HUES48 (cell line): ENCODE results near the gene GAREM1.
"Not testable (repeated sequence)": the region's sequence is repeated elsewhere in the genome, so short reads cannot be mapped to it uniquely, and the experiment has no call there.

Source experiments
- H3K27ac ChIP-seq: one replicate; pipeline ENCODE4 v1.7.0; 2013; ENCODE audit warnings: low read depth, low read length, inconsistent platforms
- H3K27me3 ChIP-seq: 2 replicates; pipeline ENCODE4 v1.6.1; 2013; ENCODE audit warnings: mild to moderate bottlenecking, low read length; ENCODE audit not compliant: control insufficient read depth, insufficient read depth
- H3K36me3 ChIP-seq: 2 replicates; pipeline ENCODE4 v1.6.1; 2013; ENCODE audit warnings: low read length; ENCODE audit not compliant: control insufficient read depth, insufficient read depth
- H3K4me1 ChIP-seq: 2 replicates; pipeline ENCODE4 v1.6.1; 2013; ENCODE audit warnings: mild to moderate bottlenecking, low read length; ENCODE audit not compliant: control insufficient read depth, insufficient read depth
- H3K4me3 ChIP-seq: 2 replicates; pipeline ENCODE4 v1.5.1; 2013; ENCODE audit warnings: mild to moderate bottlenecking, low read depth, low read length
- H3K9ac ChIP-seq: 2 replicates; pipeline ENCODE4 v1.6.1; 2013; ENCODE audit warnings: mild to moderate bottlenecking, low read depth, low read length, moderate library complexity
- H3K9me3 ChIP-seq: 2 replicates; pipeline ENCODE4 v1.6.1; 2013; ENCODE audit warnings: low read length; ENCODE audit not compliant: control insufficient read depth, insufficient read depth

The GAREM1 gene

DNA sequence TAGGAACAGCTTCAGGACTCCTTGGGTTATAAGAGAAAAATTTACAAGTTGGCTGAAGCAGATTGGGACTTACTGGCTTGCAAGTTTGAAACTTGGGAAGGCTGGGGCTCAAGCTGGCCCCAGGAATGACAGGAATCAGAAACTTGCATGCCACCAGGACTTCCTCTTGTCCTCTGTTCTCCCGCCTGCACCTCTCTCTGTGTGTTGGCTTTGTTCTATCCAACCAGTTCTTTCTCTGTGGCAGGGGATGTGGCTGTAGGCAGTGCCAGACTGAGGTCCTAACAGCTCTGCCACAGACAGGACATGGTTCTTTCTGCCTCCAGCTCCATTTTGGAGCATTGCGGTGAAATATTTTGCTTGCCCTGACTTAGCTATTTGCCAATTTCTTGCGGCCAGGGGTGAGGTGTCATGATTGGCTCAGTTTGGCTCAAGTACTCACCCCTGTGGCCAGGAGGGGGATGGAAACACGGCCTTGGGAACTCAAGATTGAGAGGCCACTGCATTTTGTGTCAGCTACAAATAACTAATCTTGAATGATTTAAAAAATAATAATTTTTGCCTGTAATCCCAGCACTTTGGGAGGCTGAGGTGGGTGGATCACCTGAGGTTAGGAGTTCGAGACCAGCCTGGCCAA lies 231.9 kb downstream of the GAREM1 start:
- Histone ChIP-seq H3K9me3 (peaks cover 5% of the 10 kb centered on the region; the same call in 1 of the 2 replicates), H3K36me3 (no peaks in the 10 kb centered on the region), H3K4me3 (no peak overlapping the region), H3K4me1 (peaks cover 28% of the 10 kb centered on the region), H3K27me3 (no peaks in the 10 kb centered on the region), H3K27ac (no peak overlapping the region), H3K9ac (no peak overlapping the region)

DNA sequence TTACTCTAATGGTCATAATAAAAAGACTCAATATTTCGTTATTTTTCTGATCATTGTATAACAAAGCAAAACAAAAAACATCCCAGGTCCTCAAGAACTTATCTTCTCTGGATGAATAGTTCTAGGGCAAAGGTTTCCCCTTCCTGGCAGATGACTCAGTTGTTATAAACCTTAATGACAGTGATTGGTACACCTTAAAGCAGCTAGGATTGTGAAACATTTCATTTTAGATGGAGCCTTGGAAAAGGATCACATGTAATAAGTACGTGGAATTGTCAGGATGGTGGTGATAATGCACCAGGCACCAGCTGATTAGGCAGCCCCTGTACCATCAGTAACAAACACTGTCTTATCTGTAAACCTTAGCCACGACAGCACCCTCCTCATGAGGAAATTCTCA lies 233.6 kb downstream of the GAREM1 start:
- Histone ChIP-seq H3K4me1 (peaks cover 22% of the 10 kb centered on the region), H3K27ac (no peak overlapping the region), H3K9me3 (peaks cover 5% of the 10 kb centered on the region; the same call in 1 of the 2 replicates), H3K9ac (no peak overlapping the region), H3K4me3 (no peak overlapping the region), H3K36me3 (no peaks in the 10 kb centered on the region), H3K27me3 (no peaks in the 10 kb centered on the region)

DNA sequence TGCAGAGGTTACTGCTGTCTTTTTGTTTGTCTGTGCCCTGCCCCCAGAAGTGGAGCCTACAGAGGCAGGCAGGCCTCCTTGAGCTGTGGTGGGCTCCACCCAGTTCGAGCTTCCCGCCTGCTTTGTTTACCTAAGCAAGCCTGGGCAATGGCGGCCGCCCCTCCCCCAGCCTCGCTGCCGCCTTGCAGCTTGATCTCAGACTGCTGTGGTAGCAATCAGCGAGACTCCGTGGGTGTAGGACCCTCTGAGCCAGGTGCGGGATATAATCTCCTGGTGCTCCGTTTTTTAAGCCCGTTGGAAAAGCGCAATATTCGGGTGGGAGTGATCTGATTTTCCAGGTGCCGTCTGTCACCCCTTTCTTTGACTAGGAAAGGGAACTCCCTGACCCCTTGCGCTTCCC lies 237.3 kb downstream of the GAREM1 start:
- H3K9me3 ChIP-seq, H3K4me1 ChIP-seq, H3K36me3 ChIP-seq, H3K27ac ChIP-seq, H3K9ac ChIP-seq, H3K27me3 ChIP-seq, H3K4me3 ChIP-seq: not testable (repeated sequence)

DNA sequence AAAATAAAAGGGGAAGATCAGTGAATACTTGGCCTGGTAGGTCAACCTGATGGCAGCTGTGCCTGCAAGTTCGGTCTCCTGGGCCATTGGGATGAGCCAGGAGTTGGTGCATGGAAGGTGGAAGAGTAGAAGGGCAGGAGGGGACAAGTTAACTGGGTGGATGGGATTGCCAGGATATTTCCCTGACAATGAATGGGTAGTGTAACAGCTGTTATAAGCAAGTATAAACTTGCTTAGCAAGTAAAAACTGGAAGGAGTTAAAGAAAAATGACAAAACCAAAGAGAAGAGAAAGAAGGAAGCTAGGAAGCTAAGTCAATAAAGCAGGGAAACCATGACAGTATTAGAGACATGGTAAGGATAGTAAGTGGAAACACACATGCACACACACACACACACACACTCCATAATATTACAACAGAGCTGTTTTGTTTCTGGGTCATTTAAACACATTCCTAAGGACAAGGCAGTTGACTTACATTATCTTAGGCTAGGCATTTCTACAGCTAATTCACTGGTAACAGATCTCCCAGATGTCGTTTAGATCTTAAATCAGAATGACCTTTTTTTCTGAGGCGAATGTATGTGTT lies 251.2 kb downstream of the GAREM1 start:
- no peak overlapping the region for H3K4me3 ChIP-seq
- H3K27me3 ChIP-seq, result no peaks in the 10 kb centered on the region
- H3K36me3 ChIP-seq, result no peaks in the 10 kb centered on the region
- H3K4me1 ChIP-seq, result no peaks in the 10 kb centered on the region
- no peak overlapping the region for H3K9ac ChIP-seq
- H3K27ac ChIP-seq, result no peak overlapping the region
- no peaks in the 10 kb centered on the region for H3K9me3 ChIP-seq

DNA sequence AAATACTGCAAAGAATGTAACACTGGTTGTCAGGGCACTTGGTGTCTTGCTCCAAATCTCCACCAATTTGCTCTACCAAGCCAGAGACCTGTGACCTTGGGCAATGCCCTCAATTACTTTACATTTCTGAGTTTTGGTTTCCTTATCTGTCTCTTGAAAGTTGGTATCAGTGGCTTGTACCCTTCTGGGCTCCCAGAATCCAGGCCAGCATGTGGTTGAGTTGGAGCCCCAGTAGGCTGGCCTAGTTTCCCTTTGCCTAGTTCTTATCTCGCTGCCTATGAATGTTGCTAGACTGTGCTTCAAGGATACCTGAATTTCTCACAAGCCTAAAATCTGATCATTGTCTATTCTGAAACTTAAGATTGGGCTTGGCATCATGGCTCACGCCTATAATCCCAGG lies 254.3 kb downstream of the GAREM1 start:
- H3K27ac ChIP-seq, result no peak overlapping the region
- H3K27me3 ChIP-seq, result no peaks in the 10 kb centered on the region
- no peak overlapping the region for H3K4me3 ChIP-seq
- no peak overlapping the region for H3K9ac ChIP-seq
- H3K4me1 ChIP-seq, result no peaks in the 10 kb centered on the region
- H3K9me3 ChIP-seq, result no peaks in the 10 kb centered on the region
- H3K36me3 ChIP-seq, result no peaks in the 10 kb centered on the region

DNA sequence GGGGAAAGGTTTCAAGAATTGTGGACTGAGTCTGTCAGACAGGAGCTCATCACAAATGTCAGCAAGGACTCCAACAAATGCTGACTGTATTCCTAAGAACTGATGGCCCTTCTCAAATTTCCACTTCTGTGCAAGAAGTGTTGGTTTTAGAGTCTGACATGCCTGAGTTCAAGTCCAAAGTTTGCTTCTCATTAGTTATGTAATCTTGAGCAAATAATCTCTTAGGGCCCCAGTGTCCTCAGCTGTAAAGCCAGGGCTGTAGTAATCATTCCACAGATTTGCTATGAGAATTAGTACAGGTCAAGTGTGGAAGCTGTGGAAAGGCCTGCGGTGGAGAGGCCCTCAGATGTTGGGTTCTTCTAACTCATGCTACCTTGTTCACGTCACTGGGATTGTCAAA lies 257.0 kb downstream of the GAREM1 start:
- no peak overlapping the region for H3K9ac ChIP-seq
- no peaks in the 10 kb centered on the region for H3K4me1 ChIP-seq
- no peak overlapping the region for H3K4me3 ChIP-seq
- no peak overlapping the region for H3K27ac ChIP-seq
- H3K9me3 ChIP-seq, result no peaks in the 10 kb centered on the region
- no peaks in the 10 kb centered on the region for H3K27me3 ChIP-seq
- H3K36me3 ChIP-seq, result no peaks in the 10 kb centered on the region
